ENCODE results near the gene CACNA2D3.

- TF ChIP-seq CTCF (IDR thresholded peaks at IDR 0.05; ENCODE audit: low read length) (no peak), EZH2 (optimal IDR thresholded peaks at IDR 0.05; ENCODE audit: low read depth, low read length) (no peak), EZH2phosphoT487 (IDR thresholded peaks at IDR 0.05; ENCODE audit: low read length) (no peak)
Observed at GRCh38 chr3:54785976-54786375, 663.6 kb downstream of the CACNA2D3 start.
